ENCODE results near the gene CCM2. TPM values are rescaled to one million over a fixed set of nuclear protein-coding genes. Genes with fewer than 3 reads are reported as not detected.

Gene CCM2
- total RNA-seq, 1 donor from 2014 or later, result 30.3 TPM

DNA sequence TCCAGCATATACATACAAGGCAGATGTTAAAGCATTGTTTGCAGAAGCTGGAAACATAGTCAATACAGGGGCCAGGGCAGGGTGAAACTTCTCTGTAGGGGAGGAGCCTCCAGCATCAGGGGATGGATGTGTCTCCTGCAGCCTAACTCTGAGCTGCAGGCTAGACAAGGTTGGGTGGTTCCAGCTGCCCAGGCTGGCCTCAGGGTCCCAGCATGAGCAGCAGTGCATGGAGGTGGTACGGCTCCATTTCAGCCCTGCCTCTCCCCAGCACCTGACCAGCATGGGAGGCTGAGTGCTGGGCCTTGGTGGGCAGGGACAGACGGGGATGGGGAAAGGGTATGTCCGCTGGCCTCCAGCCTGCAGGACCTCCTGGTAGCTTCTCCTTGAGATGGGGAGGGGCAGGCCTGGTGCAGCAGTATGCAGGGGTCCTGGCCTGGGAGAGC lies 118.9 kb downstream of the CCM2 start:
- DNase-seq (no peak), ATAC-seq (ENCODE audit: poor library complexity) (no peak)
- intact Hi-C loops (cut with DNase I), result no loop called here

DNA sequence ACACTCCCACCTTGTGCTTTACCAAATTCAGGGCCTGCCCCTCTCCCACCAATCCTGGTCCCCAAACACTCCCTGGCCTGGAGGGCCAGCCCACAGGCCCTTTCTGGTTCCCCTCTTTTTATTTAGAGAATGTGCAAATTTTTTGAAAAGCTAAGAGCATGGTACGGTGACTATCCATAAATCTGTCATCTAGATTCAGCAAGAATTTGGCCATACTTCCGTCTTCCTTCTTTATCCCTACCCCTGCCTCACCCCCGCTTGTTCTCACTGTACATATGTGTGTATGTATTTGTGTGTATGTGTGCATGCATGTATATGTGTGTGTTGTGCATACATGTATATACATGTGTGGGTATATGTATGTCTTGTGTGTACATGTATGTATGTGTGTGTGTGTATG lies 119.5 kb downstream of the CCM2 start:
- no peak for ATAC-seq (ENCODE audit: poor library complexity)
- intact Hi-C loops (cut with DNase I), result no loop called here
- DNase-seq, result no peak

DNA sequence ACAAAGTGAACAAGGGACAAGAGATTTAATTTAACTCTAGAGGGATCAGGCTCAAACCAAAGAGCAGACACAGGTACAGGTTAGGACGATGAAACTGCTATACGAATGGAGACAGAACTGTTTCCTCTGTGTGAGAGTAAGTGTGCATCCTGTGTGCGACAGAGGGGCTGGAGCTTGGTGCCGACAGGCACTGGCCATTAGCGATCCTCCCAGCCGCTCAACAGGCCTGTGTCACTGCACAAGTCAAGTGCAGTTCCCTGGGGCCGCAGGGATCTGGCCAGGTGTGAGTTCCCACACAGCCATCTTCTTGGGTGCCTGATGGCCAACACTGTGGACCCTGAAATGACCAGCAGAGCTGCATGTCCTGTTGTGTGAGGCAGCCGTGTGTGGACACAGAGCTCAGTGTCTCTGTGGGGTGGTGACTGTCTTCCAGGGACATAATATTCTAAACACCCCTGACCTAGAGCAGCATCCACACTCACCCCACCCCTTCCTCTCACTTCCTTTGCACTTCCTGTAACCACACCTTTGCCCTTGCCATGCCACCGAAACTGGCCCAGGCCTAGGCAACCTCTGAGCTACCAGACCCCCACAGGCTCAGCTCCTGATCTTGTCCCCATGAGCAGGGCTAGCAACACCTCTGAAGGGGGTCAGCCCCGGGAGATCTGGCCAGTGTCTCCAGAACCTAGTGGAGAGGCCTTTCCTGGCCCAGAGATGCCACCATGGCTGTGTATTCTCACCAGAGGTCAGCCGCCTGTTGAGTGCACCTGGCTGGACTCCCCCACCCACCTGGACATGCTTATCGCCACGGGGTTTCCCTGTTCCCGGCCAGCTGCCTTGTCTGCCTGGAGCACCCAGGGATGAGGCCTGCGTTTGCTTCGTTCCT lies 123.2 kb downstream of the CCM2 start:
- intact Hi-C loops (cut with DNase I), result loop anchor here (5.0 kb wide), 1 partner anchor 156 kb away; no protein-coding TSS in a partner anchor
- ATAC-seq (ENCODE audit: poor library complexity), result no peak
- no peak for DNase-seq

DNA sequence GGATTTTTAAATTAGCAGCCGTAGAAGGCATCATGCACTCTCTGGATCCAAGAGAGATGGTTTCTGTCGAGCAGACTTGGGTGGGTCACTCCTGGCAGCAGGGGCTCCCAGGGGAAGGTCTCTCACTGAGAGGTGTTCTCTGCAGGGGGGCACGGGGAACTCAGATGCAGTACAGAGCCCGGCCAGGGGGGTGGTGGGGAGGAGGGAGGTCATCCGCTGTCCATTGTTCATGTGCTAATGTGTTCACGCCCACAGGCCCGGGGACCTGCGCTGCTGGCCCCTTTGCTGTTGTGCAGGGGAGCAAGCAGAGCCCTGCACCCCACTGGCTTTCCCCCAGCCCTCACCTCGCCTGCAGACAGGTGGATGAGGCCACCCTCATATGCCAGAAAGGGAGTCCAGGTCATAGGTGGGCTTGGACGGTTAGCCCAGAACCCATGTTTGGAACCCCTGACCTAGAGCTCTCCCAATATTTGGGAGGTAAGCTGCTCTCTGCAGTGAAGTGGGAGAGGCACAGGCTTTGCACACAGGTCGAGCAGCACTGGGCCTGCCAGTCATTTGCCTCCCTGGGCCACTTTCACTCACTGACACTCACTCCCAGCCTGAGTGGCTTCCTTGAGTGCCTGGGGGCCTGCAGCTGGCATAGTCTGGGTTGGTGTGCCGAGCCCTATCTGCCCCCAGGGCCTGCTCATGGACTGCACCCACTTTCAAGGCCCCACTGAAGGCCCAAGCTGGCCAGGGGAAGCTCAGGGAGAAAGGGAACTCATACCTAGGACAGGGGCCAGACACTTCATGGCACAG lies 124.1 kb downstream of the CCM2 start:
- ATAC-seq (ENCODE audit: poor library complexity) (no peak), DNase-seq (no peak)
- intact Hi-C loops (cut with DNase I), result loop anchor here (5.0 kb wide), 1 partner anchor 157 kb away; no protein-coding TSS in a partner anchor

DNA sequence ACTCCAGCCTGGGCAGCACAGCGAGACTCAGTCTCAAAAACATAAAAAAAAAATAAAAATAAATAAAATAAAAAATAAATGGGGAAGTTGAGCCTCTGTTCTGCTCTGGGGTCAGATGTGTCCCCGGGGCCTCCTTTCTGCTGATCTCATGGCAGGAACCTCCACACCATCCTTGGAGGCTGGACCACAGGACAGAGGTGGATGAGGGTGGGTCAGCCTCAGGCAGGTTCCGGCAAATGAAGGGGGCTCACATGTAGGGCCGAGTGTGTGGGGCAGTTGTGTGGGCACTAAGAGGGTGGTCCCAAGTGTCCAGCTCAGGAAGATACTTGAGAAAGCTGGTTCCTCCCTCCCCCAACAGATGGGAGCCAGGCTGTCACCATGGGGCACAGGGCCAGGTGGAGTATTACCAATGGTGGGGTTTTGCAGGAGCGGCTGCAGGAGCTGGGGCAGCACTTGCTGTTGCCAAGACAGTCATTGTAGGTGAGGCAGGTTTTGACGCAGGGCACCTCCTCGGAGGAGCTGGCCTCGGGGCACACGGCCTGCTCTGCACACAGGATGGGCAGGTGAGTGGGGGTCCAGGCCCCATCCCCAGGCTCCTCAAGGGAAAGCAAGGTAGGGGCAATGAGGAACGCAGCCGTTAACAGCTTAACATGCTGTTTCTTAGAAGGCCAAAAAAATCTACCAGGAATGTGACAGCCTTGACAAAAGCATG lies 125.3 kb downstream of the CCM2 start:
- ATAC-seq (ENCODE audit: poor library complexity), result no peak
- DNase-seq, result no peak
- intact Hi-C loops (cut with DNase I), result no loop called here

Other genes starting within 250 kb of the CCM2 start
- gene PPIA, start 203.5 kb upstream of the CCM2 start, total RNA-seq, result 471 TPM
- 257 TPM for gene H2AZ2, start 152.1 kb upstream of the CCM2 start, total RNA-seq
- gene PURB, start 114.7 kb upstream of the CCM2 start, total RNA-seq, result 13.3 TPM
- 0.97 TPM for gene MYO1G, start 21.2 kb upstream of the CCM2 start, total RNA-seq
- 4.7 TPM for gene NACAD, start 88.8 kb downstream of the CCM2 start, total RNA-seq
- gene TBRG4, start 111.5 kb downstream of the CCM2 start, total RNA-seq, result 82.2 TPM
- 31.2 TPM for gene RAMP3, start 157.6 kb downstream of the CCM2 start, total RNA-seq